Suprapubic skin (tissue), 4 donors: Measurements from ENCODE around the gene CCT8L2.
"Not testable (repeated sequence)": the region's sequence is repeated elsewhere in the genome, so short reads cannot be mapped to it uniquely, and the experiment has no call there.

Source experiments
- EP300 ChIP-seq: sonication (generic); formaldehyde crosslinking; IDR thresholded peaks from one replicate; pipeline ENCODE4 v1.6.1; 2017; ENCODE audit warnings: antibody characterized with exemption
- POLR2AphosphoS5 ChIP-seq, 3 donors: sonication (generic); formaldehyde crosslinking; IDR thresholded peaks; one replicate each; pipeline ENCODE4 v1.6.1; 2017; ENCODE audit warnings: antibody characterized with exemption in 3 of 3

DNA sequence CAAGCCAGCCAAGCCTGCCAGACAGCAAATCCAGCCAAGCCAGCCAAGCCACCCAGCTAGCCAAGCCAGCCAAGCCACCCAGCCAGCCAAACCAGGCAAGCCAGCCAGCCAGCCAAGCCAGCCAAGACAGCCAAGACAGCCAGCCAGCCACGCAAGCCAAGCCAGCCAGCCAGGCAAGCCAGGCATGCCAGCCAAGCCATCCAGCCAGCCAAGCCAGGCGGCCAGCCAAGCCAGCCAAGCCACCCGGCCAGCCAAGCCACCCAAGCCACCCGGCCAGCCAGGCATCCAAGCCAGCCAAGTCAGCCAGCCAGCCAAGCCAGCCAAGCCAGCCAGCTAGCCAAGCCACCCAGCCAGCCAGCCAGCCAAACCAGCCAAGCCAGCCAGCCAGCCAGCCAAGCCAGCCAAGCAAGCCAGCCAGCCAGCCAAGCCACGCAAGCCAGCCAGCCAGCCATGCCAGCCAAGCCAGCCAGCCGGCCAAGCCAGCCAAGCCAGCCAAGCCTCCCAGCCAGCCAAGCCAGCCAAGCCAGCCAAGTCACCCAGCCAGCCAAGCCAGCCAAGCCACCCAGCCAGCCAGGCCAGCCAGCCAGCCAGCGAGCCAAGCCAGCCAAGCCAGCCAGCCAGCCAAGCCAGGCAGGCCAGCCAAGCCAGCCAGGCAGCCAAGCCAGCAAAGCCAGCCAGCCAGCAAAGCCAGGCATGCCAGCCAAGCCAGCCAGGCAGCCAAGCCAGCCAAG lies 26.0 kb downstream of the CCT8L2 start:
- not testable (repeated sequence) for TF ChIP-seq POLR2AphosphoS5 (IDR thresholded peaks at IDR 0.05); EP300
